Activated naive CD8-positive, alpha-beta T cell treated with anti-CD3 and anti-CD28 coated beads, Interleukin-2, amount 10 ng/mL, durations not matched to agents 7 days and 5 days (primary cell): Measurements from ENCODE around the gene MAGI1. TPM values are rescaled to one million over a fixed set of nuclear protein-coding genes. Genes with fewer than 3 reads are reported as not detected.

Experiments
- ATAC-seq: fragments of 150-1000 bp; cut with Tn5 transposase; one replicate; pipeline ENCODE4 v1.10.0; 2021; ENCODE audit warnings: low read depth, moderate library complexity
- POLR2A ChIA-PET: fragments of 350-600 bp; sonication (Branson Sonifier 250); formaldehyde crosslinking; loops from one replicate; lab custom pipeline; 2021; ENCODE audit warnings: antibody characterized with exemption; lab: Charles Lee
- DNase-seq: peaks from one replicate; pipeline ENCODE4 v3.0.0; 2021
- H3K27ac Mint-ChIP-seq: one replicate; pipeline ENCODE4 v1.8.0; 2022; ENCODE audit warnings: mild to moderate bottlenecking, mixed read lengths
- H3K27me3 Mint-ChIP-seq: one replicate; pipeline ENCODE4 v1.8.0; 2022; ENCODE audit warnings: mild to moderate bottlenecking, moderate library complexity, mixed read lengths
- H3K36me3 Mint-ChIP-seq: one replicate; pipeline ENCODE4 v1.8.0; 2021; ENCODE audit warnings: mild to moderate bottlenecking, mixed read lengths
- H3K4me1 Mint-ChIP-seq: one replicate; pipeline ENCODE4 v1.8.0; 2021; ENCODE audit warnings: mixed read lengths
- H3K4me3 Mint-ChIP-seq: one replicate; pipeline ENCODE4 v1.8.0; 2022; ENCODE audit warnings: mild to moderate bottlenecking, moderate library complexity, mixed read lengths
- H3K9me3 Mint-ChIP-seq: one replicate; pipeline ENCODE4 v1.8.0; 2021; ENCODE audit warnings: mixed read lengths
- total RNA-seq, 2 experiments: library from RNA; stranded (reverse); gene quantifications; one replicate each; pipeline ENCODE4 v1.2.3, GENCODE V29; 2021

Gene MAGI1
- total RNA-seq, 2 experiments from 2014 or later, result not detected

- Mint-ChIP-seq H3K9me3 (no peaks in the 10 kb centered on the region), H3K27ac (no peak overlapping the region), H3K4me3 (no peak overlapping the region), H3K36me3 (no peaks in the 10 kb centered on the region), H3K4me1 (no peaks in the 10 kb centered on the region), H3K27me3 (no peaks in the 10 kb centered on the region)
- ATAC-seq, result no peak
- POLR2A ChIA-PET, result no interaction called here
- DNase-seq, result no peak
These were observed 331.7 kb downstream of the MAGI1 start for GRCh38 chr3:65706776-65707568.

DNA sequence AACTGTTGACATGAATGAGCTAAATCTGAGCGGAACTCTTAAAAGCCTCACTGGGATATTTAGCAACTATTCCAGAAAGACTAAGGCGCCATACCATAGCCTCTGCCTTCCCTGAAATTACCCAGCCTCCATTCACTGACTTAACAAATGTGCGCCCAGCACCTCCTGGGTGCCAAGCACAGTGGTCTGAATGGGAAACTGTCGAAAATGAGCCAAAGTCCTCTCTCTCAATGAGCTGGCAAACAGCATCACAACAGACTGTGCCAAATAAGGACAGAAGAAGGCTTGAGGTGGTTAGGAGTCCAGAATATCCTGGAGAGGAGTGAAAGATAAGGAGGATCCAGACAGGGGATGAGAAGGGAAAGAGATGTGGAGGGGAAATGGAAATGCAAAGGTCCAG, 332.4 kb downstream of the MAGI1 start:
- Mint-ChIP-seq H3K27ac (no peak overlapping the region), H3K4me3 (no peak overlapping the region), H3K9me3 (no peaks in the 10 kb centered on the region), H3K27me3 (no peaks in the 10 kb centered on the region), H3K4me1 (no peaks in the 10 kb centered on the region), H3K36me3 (no peaks in the 10 kb centered on the region)
- ATAC-seq (no peak), DNase-seq (no peak)
- POLR2A ChIA-PET, result no interaction called here

DNA sequence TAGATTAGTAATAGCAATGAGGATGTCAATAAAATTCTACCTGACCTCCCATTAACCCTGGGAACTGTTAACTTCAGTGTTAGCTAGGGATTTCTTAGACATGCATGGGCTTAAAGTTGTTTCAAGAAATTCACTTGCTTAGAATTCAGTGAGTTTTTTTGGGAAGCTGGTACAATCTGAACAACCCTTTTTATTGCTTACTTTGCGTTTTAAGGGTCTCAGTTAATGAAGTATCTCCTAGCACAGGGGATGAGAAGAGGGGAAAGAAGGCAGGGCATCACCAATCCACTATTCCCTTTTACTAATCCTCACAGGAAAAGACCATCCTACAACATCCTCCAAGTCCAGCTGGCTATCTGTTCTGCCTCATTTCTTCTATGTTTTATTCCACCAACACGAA, 334.9 kb downstream of the MAGI1 start:
- Mint-ChIP-seq H3K4me1 (no peaks in the 10 kb centered on the region), H3K4me3 (no peak overlapping the region), H3K27me3 (no peaks in the 10 kb centered on the region), H3K36me3 (no peaks in the 10 kb centered on the region), H3K27ac (no peak overlapping the region), H3K9me3 (no peaks in the 10 kb centered on the region)
- ATAC-seq, result no peak
- POLR2A ChIA-PET, result no interaction called here
- no peak for DNase-seq

DNA sequence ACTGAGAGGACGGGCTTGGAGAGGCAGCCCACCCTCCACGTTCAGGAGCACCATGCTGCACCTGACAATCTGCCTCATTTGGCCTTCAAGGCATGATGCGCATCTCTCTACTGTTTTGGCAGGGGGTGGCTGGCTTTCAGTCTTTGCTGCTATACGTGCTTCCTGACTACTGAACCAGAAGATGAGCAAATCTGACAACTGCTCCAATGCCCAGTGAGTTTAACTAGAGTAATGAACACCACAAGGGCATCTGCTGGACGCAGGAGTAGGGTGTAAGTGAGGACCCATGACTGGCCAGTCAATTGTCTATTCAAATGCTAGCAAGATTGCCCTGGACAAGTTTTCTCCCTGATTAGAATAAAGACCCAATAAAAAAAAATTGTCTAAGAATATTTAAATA, 335.7 kb downstream of the MAGI1 start:
- ATAC-seq (no peak), DNase-seq (no peak)
- Mint-ChIP-seq H3K27me3 (no peaks in the 10 kb centered on the region), H3K36me3 (no peaks in the 10 kb centered on the region), H3K4me3 (no peak overlapping the region), H3K4me1 (no peaks in the 10 kb centered on the region), H3K27ac (no peak overlapping the region), H3K9me3 (no peaks in the 10 kb centered on the region)
- POLR2A ChIA-PET, result no interaction called here

GRCh38 chr3:65702202-65702601, 336.5 kb downstream of the MAGI1 start:
- Mint-ChIP-seq H3K36me3 (no peaks in the 10 kb centered on the region), H3K4me1 (no peaks in the 10 kb centered on the region), H3K4me3 (no peak overlapping the region), H3K27ac (no peak overlapping the region), H3K27me3 (no peaks in the 10 kb centered on the region), H3K9me3 (no peaks in the 10 kb centered on the region)
- ATAC-seq (no peak), DNase-seq (no peak)
- POLR2A ChIA-PET, result no interaction called here

DNA sequence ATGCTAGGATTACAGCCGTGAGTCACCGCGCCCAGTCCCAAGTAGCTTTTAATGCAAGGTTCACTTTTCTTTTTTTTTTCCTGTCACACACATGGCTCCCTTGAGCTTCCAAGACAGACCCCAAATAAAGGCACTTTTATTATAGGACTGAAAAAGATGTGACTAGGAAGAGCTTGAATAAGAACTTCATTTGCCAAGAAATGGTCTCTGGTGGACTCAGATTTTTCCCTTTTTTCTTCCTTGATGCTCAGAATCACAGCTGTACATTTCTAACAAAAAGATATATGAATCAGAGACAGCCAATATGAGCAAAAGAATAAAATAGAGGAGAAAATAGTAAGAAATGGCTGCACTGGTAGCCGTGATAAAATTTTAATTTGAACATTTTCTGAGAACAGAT, 337.2 kb downstream of the MAGI1 start:
- ATAC-seq, result no peak
- no peak for DNase-seq
- Mint-ChIP-seq H3K4me3 (no peak overlapping the region), H3K36me3 (no peaks in the 10 kb centered on the region), H3K9me3 (no peaks in the 10 kb centered on the region), H3K27ac (no peak overlapping the region), H3K27me3 (no peaks in the 10 kb centered on the region), H3K4me1 (no peaks in the 10 kb centered on the region)
- POLR2A ChIA-PET, result no interaction called here

- H3K9me3 Mint-ChIP-seq, result no peaks in the 10 kb centered on the region
- no peak overlapping the region for H3K27ac Mint-ChIP-seq
- H3K4me3 Mint-ChIP-seq, result no peak overlapping the region
- H3K4me1 Mint-ChIP-seq, result no peaks in the 10 kb centered on the region
- ATAC-seq, result no peak
- no peaks in the 10 kb centered on the region for H3K27me3 Mint-ChIP-seq
- no peak for DNase-seq
- no peaks in the 10 kb centered on the region for H3K36me3 Mint-ChIP-seq
- POLR2A ChIA-PET, result no interaction called here
These were observed 349.3 kb downstream of the MAGI1 start for GRCh38 chr3:65689436-65689835.

DNA sequence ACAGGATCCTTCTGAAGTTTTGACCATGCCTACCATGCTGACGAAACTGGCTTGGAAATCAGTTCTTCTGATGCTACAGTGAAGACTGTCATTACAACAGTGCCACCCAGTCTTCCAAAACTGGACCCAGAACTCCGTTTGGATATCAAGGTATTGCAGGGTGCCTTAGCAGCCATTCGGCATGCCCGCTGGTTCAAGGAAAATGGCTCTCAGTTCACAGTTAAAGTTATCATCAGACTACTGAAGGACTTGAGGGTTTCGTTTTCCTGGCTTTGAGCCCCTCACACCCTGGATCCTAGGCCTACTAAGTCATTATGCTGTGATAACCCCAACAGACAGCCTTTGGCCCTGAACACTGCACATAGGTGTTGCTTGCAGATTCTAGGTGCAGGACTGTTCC, 351.0 kb downstream of the MAGI1 start:
- POLR2A ChIA-PET, result no interaction called here

DNA sequence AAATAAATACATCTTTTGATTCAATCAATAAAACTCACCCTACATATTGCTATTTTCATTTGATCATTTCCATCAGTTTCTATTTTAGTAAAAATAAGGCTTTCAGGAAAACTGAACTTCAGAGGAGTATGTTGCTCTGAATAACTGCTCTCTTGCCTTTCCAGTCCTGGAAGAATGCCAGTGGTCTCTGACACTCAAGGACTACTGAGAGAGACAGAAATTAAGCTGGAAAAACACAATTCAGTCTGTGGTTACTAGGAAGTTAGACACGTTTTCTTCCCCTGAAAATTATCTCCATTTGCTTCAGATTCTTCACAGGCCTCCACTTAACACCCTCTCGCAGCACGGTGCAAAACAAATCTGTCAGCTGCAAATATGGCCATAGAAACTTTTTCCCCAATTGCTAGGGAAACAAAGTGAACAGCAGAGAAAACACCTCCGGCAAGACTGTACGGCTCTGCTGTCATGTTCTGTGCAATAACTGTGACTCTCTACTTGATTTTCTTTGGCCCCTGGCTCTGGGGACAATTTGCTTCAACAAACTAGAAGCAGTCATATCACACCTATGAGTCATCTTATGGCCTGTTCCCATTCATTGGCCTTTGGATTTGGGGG, 353.0 kb downstream of the MAGI1 start:
- Mint-ChIP-seq H3K27ac (no peak overlapping the region), H3K27me3 (no peaks in the 10 kb centered on the region), H3K4me3 (no peak overlapping the region), H3K36me3 (no peaks in the 10 kb centered on the region), H3K4me1 (no peaks in the 10 kb centered on the region), H3K9me3 (no peaks in the 10 kb centered on the region)
- no peak for DNase-seq
- ATAC-seq, result no peak
- POLR2A ChIA-PET, result no interaction called here

More for the DNA sequence above, 351.0 kb downstream of the MAGI1 start:
- ATAC-seq, result no peak
- Mint-ChIP-seq H3K4me1 (no peaks in the 10 kb centered on the region), H3K36me3 (no peaks in the 10 kb centered on the region), H3K4me3 (no peak overlapping the region), H3K27me3 (no peaks in the 10 kb centered on the region), H3K9me3 (no peaks in the 10 kb centered on the region), H3K27ac (no peak overlapping the region)
- DNase-seq, result no peak

DNA sequence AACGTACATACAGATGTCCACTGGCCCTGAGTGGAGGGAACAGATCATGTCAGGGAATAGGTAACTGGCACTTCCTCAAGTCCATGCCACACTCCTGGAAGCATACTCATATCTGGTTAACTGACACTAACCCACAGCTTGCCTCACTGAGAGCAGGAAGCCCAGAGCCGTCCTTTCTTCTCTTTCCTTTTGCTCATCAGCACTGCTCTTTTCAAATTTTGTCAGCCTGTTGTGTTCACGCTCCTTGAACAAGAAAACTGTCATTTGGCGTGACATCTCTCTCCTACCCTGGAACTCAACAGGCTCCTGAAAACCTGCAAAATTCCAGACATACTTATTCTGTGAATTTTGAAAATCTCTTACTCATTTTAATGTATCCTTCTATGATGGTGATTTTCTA, 360.2 kb downstream of the MAGI1 start:
- no peak for ATAC-seq
- Mint-ChIP-seq H3K9me3 (peaks cover 2% of the 10 kb centered on the region), H3K4me3 (no peak overlapping the region), H3K27ac (no peak overlapping the region), H3K4me1 (no peaks in the 10 kb centered on the region), H3K27me3 (no peaks in the 10 kb centered on the region), H3K36me3 (no peaks in the 10 kb centered on the region)
- DNase-seq, result no peak
- POLR2A ChIA-PET, result no interaction called here

DNA sequence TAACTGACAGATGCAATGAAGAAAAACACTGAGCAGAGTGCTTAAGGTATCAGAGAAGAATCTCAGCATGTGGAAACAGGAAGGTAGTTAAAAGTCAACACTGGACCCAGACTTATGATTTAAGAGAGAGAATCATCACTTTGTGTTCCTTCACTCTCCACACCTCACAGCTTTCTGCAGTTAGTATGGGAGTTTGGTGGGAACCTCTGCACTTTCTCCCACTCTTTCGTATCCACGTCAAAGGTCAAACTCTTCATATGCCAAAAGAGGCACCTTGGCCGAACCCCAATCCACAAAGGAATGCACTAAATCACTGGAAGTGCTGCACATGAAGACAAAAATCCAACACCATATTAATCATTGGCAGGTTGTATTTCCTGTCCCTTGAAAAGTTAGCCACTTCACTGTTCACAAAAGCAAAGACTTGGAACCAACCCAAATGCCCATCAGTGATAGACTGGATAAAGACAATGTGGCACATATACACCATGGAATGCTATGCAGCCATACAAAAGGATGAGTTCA, 361.2 kb downstream of the MAGI1 start:
- Mint-ChIP-seq H3K9me3 (peaks cover 2% of the 10 kb centered on the region), H3K27me3 (no peaks in the 10 kb centered on the region), H3K27ac (no peak overlapping the region), H3K4me3 (no peak overlapping the region), H3K36me3 (no peaks in the 10 kb centered on the region), H3K4me1 (no peaks in the 10 kb centered on the region)
- DNase-seq (no peak), ATAC-seq (no peak)
- POLR2A ChIA-PET, result no interaction called here

DNA sequence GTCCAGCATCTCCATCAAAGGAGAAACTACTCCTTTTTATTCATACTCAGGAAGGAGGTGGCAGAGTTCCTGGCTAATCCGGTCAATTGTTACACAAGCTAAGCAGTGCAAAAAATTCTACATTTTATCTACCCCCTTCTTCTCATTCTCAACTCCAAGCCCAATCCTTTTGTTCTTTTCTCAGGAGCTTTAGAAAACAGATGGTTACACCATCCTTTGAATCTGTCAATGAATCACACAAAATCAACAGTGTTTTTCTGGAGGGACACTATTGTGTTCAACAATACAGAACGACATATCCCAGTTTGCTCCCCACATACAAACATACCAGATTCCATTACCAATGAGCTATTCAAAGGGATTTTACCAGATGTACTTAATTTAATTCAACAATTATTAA, 362.1 kb downstream of the MAGI1 start:
- H3K27ac Mint-ChIP-seq, result no peak overlapping the region
- no peak for ATAC-seq

GRCh38 chr3:65675011-65675410, 363.7 kb downstream of the MAGI1 start:
- no peak for ATAC-seq
- no peak for DNase-seq
- H3K36me3 Mint-ChIP-seq, result no peaks in the 10 kb centered on the region
- H3K4me1 Mint-ChIP-seq, result no peaks in the 10 kb centered on the region
- H3K9me3 Mint-ChIP-seq, result peaks cover under 1% of the 10 kb centered on the region
- no peak overlapping the region for H3K27ac Mint-ChIP-seq
- no peak overlapping the region for H3K4me3 Mint-ChIP-seq
- POLR2A ChIA-PET, result no interaction called here
- H3K27me3 Mint-ChIP-seq, result no peaks in the 10 kb centered on the region

More for the DNA sequence above, 362.1 kb downstream of the MAGI1 start:
- Mint-ChIP-seq H3K4me3 (no peak overlapping the region), H3K27me3 (no peaks in the 10 kb centered on the region), H3K9me3 (peaks cover 2% of the 10 kb centered on the region), H3K4me1 (no peaks in the 10 kb centered on the region), H3K36me3 (no peaks in the 10 kb centered on the region)
- no peak for DNase-seq
- POLR2A ChIA-PET, result no interaction called here

DNA sequence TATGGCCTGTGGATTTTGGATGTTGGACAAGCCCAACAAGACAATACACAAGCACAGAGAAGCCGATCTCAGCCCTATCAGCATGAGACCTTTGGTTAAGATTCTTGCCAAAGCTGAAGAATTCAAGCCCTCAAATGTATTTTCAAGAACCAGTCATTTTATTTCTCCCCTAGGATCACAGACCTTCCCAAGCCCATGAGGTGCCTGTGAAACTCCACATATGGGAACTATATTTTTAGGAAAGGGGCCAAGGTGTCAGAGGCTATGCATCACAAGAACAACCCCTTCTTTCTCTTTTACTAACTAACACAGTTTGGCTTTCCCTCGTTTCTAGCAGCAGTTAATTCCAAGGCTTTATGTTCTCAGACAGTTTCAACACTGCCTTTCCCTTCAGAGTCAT, 364.5 kb downstream of the MAGI1 start:
- Mint-ChIP-seq H3K9me3 (no peaks in the 10 kb centered on the region), H3K4me1 (no peaks in the 10 kb centered on the region), H3K27ac (no peak overlapping the region), H3K27me3 (no peaks in the 10 kb centered on the region), H3K36me3 (no peaks in the 10 kb centered on the region), H3K4me3 (no peak overlapping the region)
- ATAC-seq (no peak), DNase-seq (no peak)
- POLR2A ChIA-PET, result no interaction called here
